GM23338 (cell line): ENCODE data around the gene ARHGEF9.

Experiments used
- CREB1 ChIP-seq: fragments of 250-450 bp; sonication (Bioruptor Pico); IDR thresholded peaks from 2 replicates; pipeline ENCODE4 v1.5.0; 2020; ENCODE audit warnings: low read depth, mild to moderate bottlenecking, moderate library complexity
- CTCF ChIP-seq, 2 experiments: fragments of 200-600 bp in 1 of 2; sonication (generic) in 1 of 2; conservative IDR thresholded peaks; 2 replicates each; pipeline versions ENCODE4 v1.5.1 to v1.6.1; 2016 to 2017; ENCODE audit warnings: antibody characterized with exemption in 2 of 2, low read depth in 2 of 2, mild to moderate bottlenecking in 2 of 2, moderate library complexity in 1 of 2
- EZH2 ChIP-seq: fragments of 200-600 bp; sonication (generic); IDR thresholded peaks from one replicate; pipeline ENCODE4 v1.8.0; 2017; ENCODE audit warnings: antibody characterized with exemption, mild to moderate bottlenecking, low read depth; ENCODE audit not compliant: unreplicated experiment
- EZH2phosphoT487 ChIP-seq: fragments of 200-600 bp; sonication (generic); IDR thresholded peaks from one replicate; pipeline ENCODE4 v1.8.1; 2018; ENCODE audit warnings: antibody characterized with exemption; ENCODE audit not compliant: unreplicated experiment
- JUNB ChIP-seq: IDR thresholded peaks from one replicate; pipeline ENCODE4 v1.6.1; 2016; ENCODE audit warnings: antibody characterized with exemption; ENCODE audit not compliant: unreplicated experiment
- POLR2AphosphoS5 ChIP-seq: IDR thresholded peaks from 2 replicates; pipeline ENCODE4 v1.6.1; 2016; ENCODE audit warnings: antibody characterized with exemption, low read depth
- STAT1 ChIP-seq: IDR thresholded peaks from one replicate; pipeline ENCODE4 v1.6.1; 2016; ENCODE audit warnings: antibody characterized with exemption; ENCODE audit not compliant: unreplicated experiment
- ZNF114 ChIP-seq: fragments of 250-450 bp; sonication (Bioruptor Pico); IDR thresholded peaks from 2 replicates; pipeline ENCODE4 v1.5.0; 2020; ENCODE audit warnings: mild to moderate bottlenecking, moderate library complexity
- ZNF462 ChIP-seq: fragments of 250-450 bp; sonication (Bioruptor Pico); IDR thresholded peaks from 2 replicates; pipeline ENCODE4 v1.5.0; 2020; ENCODE audit warnings: mild to moderate bottlenecking, moderate library complexity
- TF ChIP-seq, protein P1 (sequence below): IDR thresholded peaks from one replicate; pipeline ENCODE4 v1.6.1; 2018; ENCODE audit warnings: antibody characterized with exemption; ENCODE audit not compliant: unreplicated experiment
- TF ChIP-seq, protein P2 (sequence below): IDR thresholded peaks from 2 replicates; pipeline ENCODE4 v1.6.1; 2016; ENCODE audit warnings: antibody characterized with exemption

DNA sequence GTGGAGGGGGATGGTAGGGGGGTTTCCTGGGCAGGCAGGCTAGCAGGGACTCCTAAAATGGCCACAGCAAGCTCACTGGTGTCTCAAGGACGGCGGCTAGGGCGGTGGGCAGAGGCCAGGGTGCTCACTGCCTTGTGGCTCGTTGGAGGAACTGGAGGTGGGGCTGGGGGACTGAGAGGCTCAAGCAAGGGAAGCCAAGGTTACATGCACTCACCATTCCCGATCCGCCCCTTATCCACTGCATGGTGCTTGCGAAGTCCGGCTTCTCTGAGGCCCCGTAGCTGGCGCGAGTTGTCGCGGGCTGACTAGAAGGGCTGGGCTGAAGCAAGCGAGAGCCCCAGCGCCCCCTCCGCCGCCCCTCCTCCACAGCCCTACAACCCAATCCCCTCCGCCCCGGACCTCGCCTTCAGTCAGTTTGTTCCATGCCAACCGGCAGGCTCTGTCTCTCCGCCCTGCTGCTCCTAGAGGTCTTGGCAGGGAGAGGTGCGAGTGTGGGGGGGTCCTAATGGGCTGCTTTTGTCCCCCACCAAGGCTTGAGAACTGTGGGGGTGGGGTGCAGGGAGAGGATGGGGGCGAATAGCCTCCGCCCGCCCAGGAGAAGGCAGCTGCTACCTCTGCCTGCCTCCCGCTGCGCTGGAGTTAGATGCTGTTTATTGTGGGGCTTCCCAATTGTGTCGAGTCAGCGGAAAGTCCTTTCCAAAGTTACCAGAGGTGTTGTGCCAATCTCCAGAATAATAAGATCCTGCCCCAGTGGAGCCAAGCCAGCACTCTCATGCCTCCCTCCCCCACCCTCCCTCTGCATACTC, at the start of gene ARHGEF9:
- TF ChIP-seq EZH2phosphoT487 = no peak
- TF ChIP-seq CTCF (conservative IDR thresholded peaks at IDR 0.05; ENCODE audit: low read depth in 2 of 2) = no peak
- TF ChIP-seq EZH2 = no peak
- TF ChIP-seq, protein P1, sequence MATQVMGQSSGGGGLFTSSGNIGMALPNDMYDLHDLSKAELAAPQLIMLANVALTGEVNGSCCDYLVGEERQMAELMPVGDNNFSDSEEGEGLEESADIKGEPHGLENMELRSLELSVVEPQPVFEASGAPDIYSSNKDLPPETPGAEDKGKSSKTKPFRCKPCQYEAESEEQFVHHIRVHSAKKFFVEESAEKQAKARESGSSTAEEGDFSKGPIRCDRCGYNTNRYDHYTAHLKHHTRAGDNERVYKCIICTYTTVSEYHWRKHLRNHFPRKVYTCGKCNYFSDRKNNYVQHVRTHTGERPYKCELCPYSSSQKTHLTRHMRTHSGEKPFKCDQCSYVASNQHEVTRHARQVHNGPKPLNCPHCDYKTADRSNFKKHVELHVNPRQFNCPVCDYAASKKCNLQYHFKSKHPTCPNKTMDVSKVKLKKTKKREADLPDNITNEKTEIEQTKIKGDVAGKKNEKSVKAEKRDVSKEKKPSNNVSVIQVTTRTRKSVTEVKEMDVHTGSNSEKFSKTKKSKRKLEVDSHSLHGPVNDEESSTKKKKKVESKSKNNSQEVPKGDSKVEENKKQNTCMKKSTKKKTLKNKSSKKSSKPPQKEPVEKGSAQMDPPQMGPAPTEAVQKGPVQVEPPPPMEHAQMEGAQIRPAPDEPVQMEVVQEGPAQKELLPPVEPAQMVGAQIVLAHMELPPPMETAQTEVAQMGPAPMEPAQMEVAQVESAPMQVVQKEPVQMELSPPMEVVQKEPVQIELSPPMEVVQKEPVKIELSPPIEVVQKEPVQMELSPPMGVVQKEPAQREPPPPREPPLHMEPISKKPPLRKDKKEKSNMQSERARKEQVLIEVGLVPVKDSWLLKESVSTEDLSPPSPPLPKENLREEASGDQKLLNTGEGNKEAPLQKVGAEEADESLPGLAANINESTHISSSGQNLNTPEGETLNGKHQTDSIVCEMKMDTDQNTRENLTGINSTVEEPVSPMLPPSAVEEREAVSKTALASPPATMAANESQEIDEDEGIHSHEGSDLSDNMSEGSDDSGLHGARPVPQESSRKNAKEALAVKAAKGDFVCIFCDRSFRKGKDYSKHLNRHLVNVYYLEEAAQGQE = no peak
- TF ChIP-seq JUNB = no peak
- TF ChIP-seq ZNF114 (CRISPR knock-in tag) = no peak
- no peak for TF ChIP-seq CREB1 (CRISPR knock-in tag)
- TF ChIP-seq POLR2AphosphoS5 = no peak
- TF ChIP-seq STAT1 = no peak
- no peak for TF ChIP-seq ZNF462 (CRISPR knock-in tag)
- TF ChIP-seq, protein P2, sequence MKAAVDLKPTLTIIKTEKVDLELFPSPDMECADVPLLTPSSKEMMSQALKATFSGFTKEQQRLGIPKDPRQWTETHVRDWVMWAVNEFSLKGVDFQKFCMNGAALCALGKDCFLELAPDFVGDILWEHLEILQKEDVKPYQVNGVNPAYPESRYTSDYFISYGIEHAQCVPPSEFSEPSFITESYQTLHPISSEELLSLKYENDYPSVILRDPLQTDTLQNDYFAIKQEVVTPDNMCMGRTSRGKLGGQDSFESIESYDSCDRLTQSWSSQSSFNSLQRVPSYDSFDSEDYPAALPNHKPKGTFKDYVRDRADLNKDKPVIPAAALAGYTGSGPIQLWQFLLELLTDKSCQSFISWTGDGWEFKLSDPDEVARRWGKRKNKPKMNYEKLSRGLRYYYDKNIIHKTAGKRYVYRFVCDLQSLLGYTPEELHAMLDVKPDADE = no peak
